ENCODE results near the gene RAB27A. TPM values are rescaled to one million over a fixed set of nuclear protein-coding genes. Genes with fewer than 3 reads are reported as not detected.
A peak's percentile ranks its signal among the peaks of the same experiment; 100 is the strongest.

The RAB27A gene
- total and polyA plus RNA-seq, 2 of the 8 experiments (the other 6 are each of a cell fraction or from before 2014, with no cell fraction given): 2.3 to 6.5 TPM

DNA sequence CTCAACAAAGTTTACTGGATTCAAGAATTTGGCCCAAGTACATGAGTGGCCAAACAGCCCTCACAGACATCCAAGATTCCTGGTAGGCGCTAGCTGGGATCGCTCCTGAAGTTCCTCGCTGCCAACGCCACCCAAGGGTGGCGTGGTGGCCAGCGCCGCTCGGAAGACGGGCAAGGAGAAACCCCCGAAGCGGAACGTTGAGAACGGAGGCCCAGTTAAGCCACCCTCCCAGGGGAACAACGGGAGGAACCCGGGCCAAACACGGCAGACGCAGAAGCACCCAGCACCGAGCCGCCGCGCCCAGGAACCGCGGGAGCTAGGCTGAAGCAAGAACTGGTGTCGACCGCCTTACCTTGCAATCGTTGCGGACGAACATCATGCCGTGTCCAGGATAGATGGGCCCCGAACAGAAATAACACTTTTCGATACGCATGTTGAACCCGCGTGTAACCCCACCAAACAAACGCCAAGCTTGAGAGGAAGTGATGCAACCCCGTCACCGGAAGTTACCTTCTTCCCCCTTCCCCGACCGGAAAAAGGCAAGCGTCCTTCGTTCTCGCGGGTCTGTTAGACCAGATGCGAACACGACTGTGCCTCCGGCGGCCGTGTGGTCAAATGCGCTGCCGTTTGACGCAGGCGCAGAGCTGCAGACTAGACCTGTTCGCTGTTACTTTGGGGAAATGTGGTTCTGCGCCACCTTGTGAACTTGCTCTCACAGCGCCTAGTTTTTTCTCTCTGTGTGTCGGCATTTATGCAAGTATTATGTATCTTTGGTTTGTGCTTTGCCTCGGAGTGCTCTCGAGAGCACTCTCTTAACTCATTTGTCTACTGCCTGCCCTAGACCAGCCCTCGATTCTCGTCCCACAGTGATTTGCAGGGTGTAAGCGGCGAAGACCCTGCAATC, 92.9 kb downstream of the RAB27A start, which contains the start of gene RSL24D1 (continued):
- TF ChIP-seq TCF12 (IDR thresholded peaks at IDR 0.05; ENCODE audit: low read depth, low read length) (no peak), SP1 (IDR thresholded peaks at IDR 0.05; ENCODE audit: low read depth, low read length) (no peak), ASH2L (IDR thresholded peaks at IDR 0.05; ENCODE audit: low read length) (peak; percentile 89), CHD1 (IDR thresholded peaks at IDR 0.05; ENCODE audit: low read depth, low read length) (no peak), NANOG (IDR thresholded peaks at IDR 0.05; ENCODE audit: insufficient read depth, low read depth, low read length, poor library complexity, severe bottlenecking) (no peak), RNF2 (IDR thresholded peaks at IDR 0.05; ENCODE audit: borderline replicate concordance, low read depth, low read length, missing control alignments, poor library complexity, severe bottlenecking) (no peak), ZNF274 (IDR thresholded peaks at IDR 0.05; ENCODE audit: borderline replicate concordance, extremely low read depth, low read length) (no peak), POLR2AphosphoS5 (IDR thresholded peaks at IDR 0.05; ENCODE audit: low read depth, low read length) (peak; percentile 91), TAF7 (optimal IDR thresholded peaks at IDR 0.05; ENCODE audit: borderline replicate concordance, low read depth, low read length) (peak; percentile 50), SAP30 (IDR thresholded peaks at IDR 0.05; ENCODE audit: insufficient read depth, insufficient replicate concordance, low read length) (no peak), EZH2 (IDR thresholded peaks at IDR 0.05; ENCODE audit: low read depth, low read length, severe bottlenecking) (no peak), HDAC6 (IDR thresholded peaks at IDR 0.05; ENCODE audit: low read depth, low read length) (no peak), CREB1 (IDR thresholded peaks at IDR 0.05) (peak; percentile 56; the same call in 1 of the 2 replicates), RFX5 (IDR thresholded peaks at IDR 0.05; ENCODE audit: borderline replicate concordance, low read depth, low read length) (no peak), SIRT6 (IDR thresholded peaks at IDR 0.05; ENCODE audit: low read length) (no peak), RXRA (IDR thresholded peaks at IDR 0.05; ENCODE audit: insufficient read depth, low read depth, low read length) (no peak)
- TF ChIP-seq, protein P1, sequence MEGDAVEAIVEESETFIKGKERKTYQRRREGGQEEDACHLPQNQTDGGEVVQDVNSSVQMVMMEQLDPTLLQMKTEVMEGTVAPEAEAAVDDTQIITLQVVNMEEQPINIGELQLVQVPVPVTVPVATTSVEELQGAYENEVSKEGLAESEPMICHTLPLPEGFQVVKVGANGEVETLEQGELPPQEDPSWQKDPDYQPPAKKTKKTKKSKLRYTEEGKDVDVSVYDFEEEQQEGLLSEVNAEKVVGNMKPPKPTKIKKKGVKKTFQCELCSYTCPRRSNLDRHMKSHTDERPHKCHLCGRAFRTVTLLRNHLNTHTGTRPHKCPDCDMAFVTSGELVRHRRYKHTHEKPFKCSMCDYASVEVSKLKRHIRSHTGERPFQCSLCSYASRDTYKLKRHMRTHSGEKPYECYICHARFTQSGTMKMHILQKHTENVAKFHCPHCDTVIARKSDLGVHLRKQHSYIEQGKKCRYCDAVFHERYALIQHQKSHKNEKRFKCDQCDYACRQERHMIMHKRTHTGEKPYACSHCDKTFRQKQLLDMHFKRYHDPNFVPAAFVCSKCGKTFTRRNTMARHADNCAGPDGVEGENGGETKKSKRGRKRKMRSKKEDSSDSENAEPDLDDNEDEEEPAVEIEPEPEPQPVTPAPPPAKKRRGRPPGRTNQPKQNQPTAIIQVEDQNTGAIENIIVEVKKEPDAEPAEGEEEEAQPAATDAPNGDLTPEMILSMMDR (IDR thresholded peaks at IDR 0.05; ENCODE audit: control extremely low read depth in 1 of 3, insufficient read depth in 1 of 3, low read depth in 1 of 3, low read length in 3 of 3): peak in 1 of 3 experiments; percentile 59; a peak in 1 of 4 replicates
- TF ChIP-seq, protein P2, sequence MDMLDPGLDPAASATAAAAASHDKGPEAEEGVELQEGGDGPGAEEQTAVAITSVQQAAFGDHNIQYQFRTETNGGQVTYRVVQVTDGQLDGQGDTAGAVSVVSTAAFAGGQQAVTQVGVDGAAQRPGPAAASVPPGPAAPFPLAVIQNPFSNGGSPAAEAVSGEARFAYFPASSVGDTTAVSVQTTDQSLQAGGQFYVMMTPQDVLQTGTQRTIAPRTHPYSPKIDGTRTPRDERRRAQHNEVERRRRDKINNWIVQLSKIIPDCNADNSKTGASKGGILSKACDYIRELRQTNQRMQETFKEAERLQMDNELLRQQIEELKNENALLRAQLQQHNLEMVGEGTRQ (IDR thresholded peaks at IDR 0.05; ENCODE audit: low read length): no peak
